ENCODE data around the gene ATP9B. TPM values are rescaled to one million over a fixed set of nuclear protein-coding genes. Genes with fewer than 3 reads are reported as not detected.

Gene ATP9B
- total RNA-seq, 1 donor from 2014 or later = 33.2 TPM

DNA sequence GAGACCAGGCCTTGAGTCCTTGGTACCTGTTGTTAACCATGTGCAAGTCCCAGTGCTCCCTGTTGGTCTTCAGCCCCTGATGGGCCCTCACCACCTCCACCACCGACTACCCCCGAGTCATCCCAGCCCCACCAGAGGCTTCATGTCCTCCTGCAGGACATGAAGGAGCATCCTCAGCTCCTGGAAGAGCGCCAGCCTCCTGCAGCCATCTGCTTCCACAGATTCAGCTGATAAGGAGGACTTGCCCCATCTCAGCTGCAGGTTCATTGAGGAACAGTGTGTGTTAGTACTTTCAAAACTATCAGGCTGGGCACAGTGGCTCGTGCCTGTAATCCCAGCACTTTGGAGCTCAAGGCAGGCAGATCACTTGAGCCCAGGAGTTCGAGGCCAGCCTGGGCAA is 151.9 kb downstream of the ATP9B start:
- Histone ChIP-seq H4K20me1 (ENCODE audit: low read depth) (peaks cover 5% of the 10 kb centered on the region), H3K27me3 (no peaks in the 10 kb centered on the region), H3K27ac (no peak overlapping the region), H3K36me3 (no peaks in the 10 kb centered on the region), H2AFZ (replicated peaks) (no peak overlapping the region), H3K9ac (no peak overlapping the region), H3K9me3 (ENCODE audit: low read depth) (no peaks in the 10 kb centered on the region), H3K4me3 (no peak overlapping the region), H3K79me2 (ENCODE audit: low read depth) (no peaks in the 10 kb centered on the region), H3F3A (ENCODE audit: low read depth) (no peaks in the 10 kb centered on the region), H3K4me2 (no peak overlapping the region), H3K4me1 (no peaks in the 10 kb centered on the region)
- Mint-ChIP-seq H3K4me1 (no peaks in the 10 kb centered on the region), H3K9me3 (no peaks in the 10 kb centered on the region), H3K4me3 (no peak overlapping the region), H3K27me3 (ENCODE audit: insufficient read depth, low read depth) (no peaks in the 10 kb centered on the region), H3K36me3 (peaks cover 11% of the 10 kb centered on the region), H3K27ac (no peak overlapping the region)
- TF ChIP-seq, protein P1, sequence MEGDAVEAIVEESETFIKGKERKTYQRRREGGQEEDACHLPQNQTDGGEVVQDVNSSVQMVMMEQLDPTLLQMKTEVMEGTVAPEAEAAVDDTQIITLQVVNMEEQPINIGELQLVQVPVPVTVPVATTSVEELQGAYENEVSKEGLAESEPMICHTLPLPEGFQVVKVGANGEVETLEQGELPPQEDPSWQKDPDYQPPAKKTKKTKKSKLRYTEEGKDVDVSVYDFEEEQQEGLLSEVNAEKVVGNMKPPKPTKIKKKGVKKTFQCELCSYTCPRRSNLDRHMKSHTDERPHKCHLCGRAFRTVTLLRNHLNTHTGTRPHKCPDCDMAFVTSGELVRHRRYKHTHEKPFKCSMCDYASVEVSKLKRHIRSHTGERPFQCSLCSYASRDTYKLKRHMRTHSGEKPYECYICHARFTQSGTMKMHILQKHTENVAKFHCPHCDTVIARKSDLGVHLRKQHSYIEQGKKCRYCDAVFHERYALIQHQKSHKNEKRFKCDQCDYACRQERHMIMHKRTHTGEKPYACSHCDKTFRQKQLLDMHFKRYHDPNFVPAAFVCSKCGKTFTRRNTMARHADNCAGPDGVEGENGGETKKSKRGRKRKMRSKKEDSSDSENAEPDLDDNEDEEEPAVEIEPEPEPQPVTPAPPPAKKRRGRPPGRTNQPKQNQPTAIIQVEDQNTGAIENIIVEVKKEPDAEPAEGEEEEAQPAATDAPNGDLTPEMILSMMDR (IDR thresholded peaks at IDR 0.05) = no peak
- TF ChIP-seq EZH2phosphoT487 (IDR thresholded peaks at IDR 0.05) (no peak), EZH2 (IDR thresholded peaks at IDR 0.05) (no peak)
- DNase-seq (ENCODE audit: low spot score) = no peak

DNA sequence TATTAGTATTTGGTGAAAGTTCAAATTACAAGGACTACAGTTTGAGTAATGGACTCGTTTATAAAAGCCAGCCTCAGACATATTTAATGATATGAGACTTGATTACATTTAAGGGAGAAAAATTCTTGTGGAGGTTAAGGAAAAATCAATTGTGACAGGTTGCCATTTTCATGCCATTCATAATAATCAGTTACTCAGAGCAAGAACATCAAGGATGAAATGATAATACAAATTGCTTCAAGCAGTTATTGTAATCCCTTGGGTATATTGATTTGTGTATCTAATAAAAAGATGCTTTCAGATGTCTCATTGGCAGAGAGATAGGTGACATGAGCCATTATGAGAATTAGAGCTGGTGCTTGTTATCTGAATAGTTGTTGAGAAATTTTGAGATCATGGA is 153.6 kb downstream of the ATP9B start:
- H2AFZ ChIP-seq (replicated peaks) = no peak overlapping the region
- H3K4me1 Mint-ChIP-seq = no peaks in the 10 kb centered on the region
- no peak overlapping the region for H3K4me3 Mint-ChIP-seq

DNA sequence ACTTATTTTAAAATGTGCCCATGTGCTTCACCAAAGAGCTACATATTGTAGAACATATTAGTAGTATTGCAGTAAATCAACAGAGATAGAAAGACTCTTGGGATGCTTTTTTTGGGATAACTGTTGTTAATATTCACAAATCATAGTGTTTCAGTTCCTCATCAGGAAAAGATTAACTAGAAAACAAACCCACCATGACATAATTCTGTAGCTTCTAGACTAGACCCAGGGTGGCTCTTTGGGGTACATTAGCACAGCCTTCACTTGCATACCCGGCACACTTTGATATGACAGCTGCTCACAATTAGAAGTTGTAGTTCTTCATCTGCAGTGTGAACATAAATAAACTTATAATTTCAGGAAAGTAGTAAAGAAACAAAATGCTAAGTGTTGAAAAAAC is 154.2 kb downstream of the ATP9B start:
- Histone ChIP-seq H3K9me3 (ENCODE audit: low read depth) (no peaks in the 10 kb centered on the region), H3K4me3 (no peak overlapping the region), H2AFZ (replicated peaks) (no peak overlapping the region), H3K79me2 (ENCODE audit: low read depth) (no peaks in the 10 kb centered on the region), H3K4me2 (no peak overlapping the region), H3K27ac (no peak overlapping the region), H3K9ac (no peak overlapping the region), H4K20me1 (ENCODE audit: low read depth) (peaks cover 5% of the 10 kb centered on the region), H3F3A (ENCODE audit: low read depth) (no peaks in the 10 kb centered on the region), H3K27me3 (no peaks in the 10 kb centered on the region), H3K4me1 (no peaks in the 10 kb centered on the region), H3K36me3 (no peaks in the 10 kb centered on the region)
- no peaks in the 10 kb centered on the region for H3K27me3 Mint-ChIP-seq (ENCODE audit: insufficient read depth, low read depth)
- H3K4me3 Mint-ChIP-seq = no peak overlapping the region
- H3K27ac Mint-ChIP-seq = no peak overlapping the region
- TF ChIP-seq EZH2 (IDR thresholded peaks at IDR 0.05) = no peak
- TF ChIP-seq, protein P1 (IDR thresholded peaks at IDR 0.05) = no peak
- TF ChIP-seq EZH2phosphoT487 (IDR thresholded peaks at IDR 0.05) = no peak
- no peaks in the 10 kb centered on the region for H3K4me1 Mint-ChIP-seq
- no peak for DNase-seq (ENCODE audit: low spot score)
- peaks cover 4% of the 10 kb centered on the region for H3K36me3 Mint-ChIP-seq
- no peaks in the 10 kb centered on the region for H3K9me3 Mint-ChIP-seq

More for the DNA sequence above, 153.6 kb downstream of the ATP9B start:
- no peak for TF ChIP-seq EZH2 (IDR thresholded peaks at IDR 0.05)
- TF ChIP-seq, protein P1 (IDR thresholded peaks at IDR 0.05) = no peak
- no peak for TF ChIP-seq EZH2phosphoT487 (IDR thresholded peaks at IDR 0.05)
- Histone ChIP-seq H3K79me2 (ENCODE audit: low read depth) (no peaks in the 10 kb centered on the region), H3K9ac (no peak overlapping the region), H3F3A (ENCODE audit: low read depth) (no peaks in the 10 kb centered on the region), H3K36me3 (no peaks in the 10 kb centered on the region), H3K4me2 (no peak overlapping the region), H3K27me3 (no peaks in the 10 kb centered on the region), H3K4me3 (no peak overlapping the region), H3K27ac (no peak overlapping the region), H4K20me1 (ENCODE audit: low read depth) (peaks cover 5% of the 10 kb centered on the region), H3K9me3 (ENCODE audit: low read depth) (no peaks in the 10 kb centered on the region), H3K4me1 (no peaks in the 10 kb centered on the region)
- peaks cover 4% of the 10 kb centered on the region for H3K36me3 Mint-ChIP-seq
- H3K27me3 Mint-ChIP-seq (ENCODE audit: insufficient read depth, low read depth) = no peaks in the 10 kb centered on the region
- DNase-seq (ENCODE audit: low spot score) = no peak
- no peak overlapping the region for H3K27ac Mint-ChIP-seq
- no peaks in the 10 kb centered on the region for H3K9me3 Mint-ChIP-seq
